Measurements from ENCODE around the gene RPS21.

RPS21 gene

GRCh38 chr20:62418709-62419487 is 32.0 kb downstream of the RPS21 start:
- H3K4me3 ChIP-seq (replicated peaks; ENCODE audit: low read depth, low read length), result no peak overlapping the region
- no peak for TF ChIP-seq CTCF (IDR thresholded peaks at IDR 0.05; ENCODE audit: low read depth, low read length, missing control alignments)

GRCh38 chr20:62419759-62420158 is 32.9 kb downstream of the RPS21 start:
- no peak for TF ChIP-seq CTCF (IDR thresholded peaks at IDR 0.05; ENCODE audit: low read depth, low read length, missing control alignments)
- no peak overlapping the region for H3K4me3 ChIP-seq (replicated peaks; ENCODE audit: low read depth, low read length)
- DNase-seq (ENCODE audit: extremely low read depth, low read depth), result no peak

More at GRCh38 chr20:62418709-62419487, 32.0 kb downstream of the RPS21 start:
- DNase-seq (ENCODE audit: extremely low read depth, low read depth), result no peak

GRCh38 chr20:62420846-62421715 is 34.2 kb downstream of the RPS21 start:
- DNase-seq (ENCODE audit: extremely low read depth, low read depth), result no peak
- H3K4me3 ChIP-seq (replicated peaks; ENCODE audit: low read depth, low read length), result no peak overlapping the region
- no peak for TF ChIP-seq CTCF (IDR thresholded peaks at IDR 0.05; ENCODE audit: low read depth, low read length, missing control alignments)

GRCh38 chr20:62421716-62421990 is 34.8 kb downstream of the RPS21 start:
- no peak for DNase-seq (ENCODE audit: extremely low read depth, low read depth)
- no peak overlapping the region for H3K4me3 ChIP-seq (replicated peaks; ENCODE audit: low read depth, low read length)
- no peak for TF ChIP-seq CTCF (IDR thresholded peaks at IDR 0.05; ENCODE audit: low read depth, low read length, missing control alignments)

GRCh38 chr20:62422636-62423325 is 35.9 kb downstream of the RPS21 start:
- H3K4me3 ChIP-seq (replicated peaks; ENCODE audit: low read depth, low read length), result no peak overlapping the region
- TF ChIP-seq CTCF (IDR thresholded peaks at IDR 0.05; ENCODE audit: low read depth, low read length, missing control alignments), result no peak
- no peak for DNase-seq (ENCODE audit: extremely low read depth, low read depth)

- no peak for DNase-seq (ENCODE audit: extremely low read depth, low read depth)
- H3K4me3 ChIP-seq (replicated peaks; ENCODE audit: low read depth, low read length), result no peak overlapping the region
- TF ChIP-seq CTCF (IDR thresholded peaks at IDR 0.05; ENCODE audit: low read depth, low read length, missing control alignments), result no peak
Measured at GRCh38 chr20:62423326-62423706, 36.4 kb downstream of the RPS21 start.

Measured in HFF-Myc (cell line).